Measurements from ENCODE around the gene SKIC8. TPM values are rescaled to one million over a fixed set of nuclear protein-coding genes. Genes with fewer than 3 reads are reported as not detected.

The SKIC8 gene
- total RNA-seq, 1 donor from 2014 or later: 46.5 TPM

GRCh38 chr15:78282324-78282723 is 17.1 kb downstream of the SKIC8 start:
- H3K36me3 Mint-ChIP-seq (ENCODE audit: unreplicated experiment): peaks cover 39% of the 10 kb centered on the region
- H3K27me3 Mint-ChIP-seq (ENCODE audit: unreplicated experiment): no peaks in the 10 kb centered on the region
- no peaks in the 10 kb centered on the region for H3K9me3 Mint-ChIP-seq (ENCODE audit: unreplicated experiment)
- H3K4me1 Mint-ChIP-seq (ENCODE audit: unreplicated experiment): no peaks in the 10 kb centered on the region
- no peak overlapping the region for H3K4me3 Mint-ChIP-seq (ENCODE audit: unreplicated experiment)
- TF ChIP-seq, protein P1, sequence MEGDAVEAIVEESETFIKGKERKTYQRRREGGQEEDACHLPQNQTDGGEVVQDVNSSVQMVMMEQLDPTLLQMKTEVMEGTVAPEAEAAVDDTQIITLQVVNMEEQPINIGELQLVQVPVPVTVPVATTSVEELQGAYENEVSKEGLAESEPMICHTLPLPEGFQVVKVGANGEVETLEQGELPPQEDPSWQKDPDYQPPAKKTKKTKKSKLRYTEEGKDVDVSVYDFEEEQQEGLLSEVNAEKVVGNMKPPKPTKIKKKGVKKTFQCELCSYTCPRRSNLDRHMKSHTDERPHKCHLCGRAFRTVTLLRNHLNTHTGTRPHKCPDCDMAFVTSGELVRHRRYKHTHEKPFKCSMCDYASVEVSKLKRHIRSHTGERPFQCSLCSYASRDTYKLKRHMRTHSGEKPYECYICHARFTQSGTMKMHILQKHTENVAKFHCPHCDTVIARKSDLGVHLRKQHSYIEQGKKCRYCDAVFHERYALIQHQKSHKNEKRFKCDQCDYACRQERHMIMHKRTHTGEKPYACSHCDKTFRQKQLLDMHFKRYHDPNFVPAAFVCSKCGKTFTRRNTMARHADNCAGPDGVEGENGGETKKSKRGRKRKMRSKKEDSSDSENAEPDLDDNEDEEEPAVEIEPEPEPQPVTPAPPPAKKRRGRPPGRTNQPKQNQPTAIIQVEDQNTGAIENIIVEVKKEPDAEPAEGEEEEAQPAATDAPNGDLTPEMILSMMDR (IDR thresholded peaks at IDR 0.05): no peak
- no peak overlapping the region for H3K27ac Mint-ChIP-seq (ENCODE audit: unreplicated experiment)
- DNase-seq (ENCODE audit: extremely low spot score, unreplicated experiment): no peak

- peaks cover 7% of the 10 kb centered on the region for H3K4me1 Mint-ChIP-seq (ENCODE audit: unreplicated experiment)
- H3K9me3 Mint-ChIP-seq (ENCODE audit: unreplicated experiment): no peaks in the 10 kb centered on the region
These were observed 18.9 kb downstream of the SKIC8 start for GRCh38 chr15:78280319-78281072.

DNA sequence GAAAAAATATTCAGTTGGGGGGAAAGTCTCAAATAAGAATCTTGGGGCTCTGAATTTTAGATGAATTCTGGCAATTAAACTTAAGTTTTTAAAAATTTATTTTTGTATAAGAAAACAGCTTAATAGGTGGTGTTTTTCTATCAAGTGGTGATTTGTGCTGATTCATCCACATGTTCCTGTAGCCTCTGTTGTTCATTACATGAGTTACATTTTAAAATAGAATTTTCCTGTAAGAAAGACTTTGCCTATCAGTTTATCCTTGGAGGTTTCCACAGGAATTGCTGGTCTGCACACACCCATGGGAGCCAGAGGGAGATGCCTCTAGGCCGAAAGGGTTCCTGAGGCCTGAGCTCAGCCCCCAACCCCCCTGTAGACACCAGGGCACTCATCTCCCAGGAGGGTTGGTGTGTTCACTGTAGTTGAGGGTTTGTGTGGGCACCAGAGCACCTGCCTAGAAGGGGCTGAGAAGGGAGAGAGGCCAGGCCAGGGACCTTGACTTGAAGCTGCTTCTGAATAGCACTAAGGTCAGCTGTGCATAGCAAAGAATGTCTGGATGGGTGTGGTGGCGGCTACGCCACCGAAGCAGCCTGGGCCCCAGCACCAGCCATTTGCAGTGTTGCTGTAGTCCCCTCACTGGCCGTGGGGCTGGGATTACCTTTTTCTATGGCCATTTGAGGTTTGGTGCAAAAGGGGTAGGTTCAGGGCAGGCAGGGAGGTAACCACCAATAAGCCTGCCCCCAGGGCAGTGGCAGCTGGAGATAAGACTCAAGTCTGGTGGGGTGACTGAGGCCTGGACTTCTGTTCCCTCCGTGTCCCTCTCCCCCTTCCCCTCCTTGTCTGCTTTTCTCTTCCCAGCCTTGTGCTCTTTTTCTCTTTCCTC is 23.1 kb downstream of the SKIC8 start:
- no peak for DNase-seq (ENCODE audit: extremely low spot score, unreplicated experiment)
- peaks cover 12% of the 10 kb centered on the region for H3K4me1 Mint-ChIP-seq (ENCODE audit: unreplicated experiment)
- TF ChIP-seq, protein P1 (IDR thresholded peaks at IDR 0.05): no peak
- H3K4me3 Mint-ChIP-seq (ENCODE audit: unreplicated experiment): no peak overlapping the region
- H3K27me3 Mint-ChIP-seq (ENCODE audit: unreplicated experiment): peaks cover 6% of the 10 kb centered on the region
- peaks cover 3% of the 10 kb centered on the region for H3K36me3 Mint-ChIP-seq (ENCODE audit: unreplicated experiment)
- H3K9me3 Mint-ChIP-seq (ENCODE audit: unreplicated experiment): no peaks in the 10 kb centered on the region
- H3K27ac Mint-ChIP-seq (ENCODE audit: unreplicated experiment): no peak overlapping the region

More at GRCh38 chr15:78280319-78281072, 18.9 kb downstream of the SKIC8 start:
- Mint-ChIP-seq H3K27ac (ENCODE audit: unreplicated experiment) (no peak overlapping the region), H3K27me3 (ENCODE audit: unreplicated experiment) (no peaks in the 10 kb centered on the region), H3K4me3 (ENCODE audit: unreplicated experiment) (no peak overlapping the region), H3K36me3 (ENCODE audit: unreplicated experiment) (peaks cover 24% of the 10 kb centered on the region)
- no peak for DNase-seq (ENCODE audit: extremely low spot score, unreplicated experiment)
- TF ChIP-seq, protein P1 (IDR thresholded peaks at IDR 0.05): no peak

DNA sequence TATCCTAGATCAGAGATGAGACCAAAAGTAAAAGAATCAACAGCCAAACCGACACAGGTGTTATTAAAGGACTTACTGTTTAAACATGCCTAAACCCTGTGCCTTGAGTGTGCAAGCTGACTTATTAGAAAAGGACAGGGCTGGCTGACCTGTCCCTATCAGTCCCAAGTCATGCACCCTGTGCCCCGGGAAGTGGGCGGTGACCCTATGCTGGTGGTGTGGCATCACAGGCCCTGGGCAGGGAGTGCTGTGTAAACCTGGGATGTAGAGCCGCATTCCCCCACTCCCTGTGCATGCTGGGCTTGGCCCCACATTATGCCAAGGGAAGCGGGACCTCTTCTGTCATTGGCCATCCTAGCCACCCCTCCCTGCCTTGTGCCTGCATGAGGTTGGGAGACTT is 24.4 kb downstream of the SKIC8 start:
- no peak for DNase-seq (ENCODE audit: extremely low spot score, unreplicated experiment)
- H3K27ac Mint-ChIP-seq (ENCODE audit: unreplicated experiment): no peak overlapping the region

More for the DNA sequence above, 24.4 kb downstream of the SKIC8 start:
- H3K4me1 Mint-ChIP-seq (ENCODE audit: unreplicated experiment): peaks cover 12% of the 10 kb centered on the region
- no peaks in the 10 kb centered on the region for H3K9me3 Mint-ChIP-seq (ENCODE audit: unreplicated experiment)
- no peak overlapping the region for H3K4me3 Mint-ChIP-seq (ENCODE audit: unreplicated experiment)
- TF ChIP-seq, protein P1 (IDR thresholded peaks at IDR 0.05): no peak
- H3K27me3 Mint-ChIP-seq (ENCODE audit: unreplicated experiment): peaks cover 17% of the 10 kb centered on the region
- peaks cover 3% of the 10 kb centered on the region for H3K36me3 Mint-ChIP-seq (ENCODE audit: unreplicated experiment)
